ENCODE measurements around the gene SRPRB.

DNA sequence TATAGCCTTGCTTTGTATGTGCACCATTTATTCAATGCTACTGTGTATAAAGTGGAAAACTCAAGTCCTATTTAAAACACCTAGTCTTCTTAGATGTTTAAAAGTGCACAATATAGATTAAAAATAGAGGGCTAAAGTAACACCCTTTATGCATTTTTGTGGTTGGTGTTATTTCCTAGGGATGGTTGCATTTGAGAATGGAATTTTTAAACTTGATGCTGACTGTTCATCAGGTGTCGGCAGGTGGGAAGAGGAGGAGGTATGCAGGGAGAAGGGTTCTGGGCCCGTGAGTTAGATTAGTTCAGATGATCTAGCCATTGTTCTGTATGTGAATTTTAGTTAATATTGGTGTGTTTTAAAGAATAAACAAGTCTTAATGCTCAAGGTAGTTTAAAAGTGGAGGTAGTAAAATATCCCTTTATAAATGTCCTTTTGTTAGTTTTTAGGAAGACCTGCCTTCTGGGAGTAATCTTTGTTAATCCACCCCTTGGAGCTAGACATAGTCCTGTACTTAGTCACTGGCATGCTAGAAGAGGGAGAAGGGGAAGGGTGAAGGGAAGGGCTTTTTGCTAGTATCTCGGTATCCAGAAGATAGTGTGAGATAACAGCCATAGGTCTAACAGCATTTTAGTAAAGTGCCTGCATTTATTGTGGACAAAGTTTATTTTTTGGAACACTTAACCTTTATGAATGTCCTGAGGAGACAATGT lies 8.1 kb upstream of the SRPRB start:
- TF ChIP-seq, protein P1, sequence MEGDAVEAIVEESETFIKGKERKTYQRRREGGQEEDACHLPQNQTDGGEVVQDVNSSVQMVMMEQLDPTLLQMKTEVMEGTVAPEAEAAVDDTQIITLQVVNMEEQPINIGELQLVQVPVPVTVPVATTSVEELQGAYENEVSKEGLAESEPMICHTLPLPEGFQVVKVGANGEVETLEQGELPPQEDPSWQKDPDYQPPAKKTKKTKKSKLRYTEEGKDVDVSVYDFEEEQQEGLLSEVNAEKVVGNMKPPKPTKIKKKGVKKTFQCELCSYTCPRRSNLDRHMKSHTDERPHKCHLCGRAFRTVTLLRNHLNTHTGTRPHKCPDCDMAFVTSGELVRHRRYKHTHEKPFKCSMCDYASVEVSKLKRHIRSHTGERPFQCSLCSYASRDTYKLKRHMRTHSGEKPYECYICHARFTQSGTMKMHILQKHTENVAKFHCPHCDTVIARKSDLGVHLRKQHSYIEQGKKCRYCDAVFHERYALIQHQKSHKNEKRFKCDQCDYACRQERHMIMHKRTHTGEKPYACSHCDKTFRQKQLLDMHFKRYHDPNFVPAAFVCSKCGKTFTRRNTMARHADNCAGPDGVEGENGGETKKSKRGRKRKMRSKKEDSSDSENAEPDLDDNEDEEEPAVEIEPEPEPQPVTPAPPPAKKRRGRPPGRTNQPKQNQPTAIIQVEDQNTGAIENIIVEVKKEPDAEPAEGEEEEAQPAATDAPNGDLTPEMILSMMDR (IDR thresholded peaks at IDR 0.05) = no peak
- TF ChIP-seq POLR2AphosphoS5 (IDR thresholded peaks at IDR 0.05) (no peak), POLR2A (IDR thresholded peaks at IDR 0.05) (no peak), EP300 (IDR thresholded peaks at IDR 0.05) (no peak)
